Neural progenitor cell (in vitro differentiated cells): ENCODE results near the gene DZIP1L. TPM values are rescaled to one million over a fixed set of nuclear protein-coding genes. Genes with fewer than 3 reads are reported as not detected.

ENCODE experiments used
- DNase-seq: peaks from one replicate; pipeline ENCODE4 v3.0.0-alpha.2; 2016; ENCODE audit warnings: low spot score
- H2AFZ ChIP-seq: fragments of 200-600 bp; sonication (generic); replicated peaks from 2 replicates; pipeline ENCODE4 v1.6.1; 2016; ENCODE audit warnings: antibody characterized with exemption
- H3F3A ChIP-seq: fragments of 200-600 bp; sonication (generic); 2 replicates; pipeline ENCODE4 v1.6.1; 2016; ENCODE audit warnings: antibody characterized with exemption, low read depth
- H3K27ac ChIP-seq: fragments of 200-600 bp; sonication (generic); 2 replicates; pipeline ENCODE4 v1.5.1; 2016; ENCODE audit warnings: mild to moderate bottlenecking
- H3K27me3 ChIP-seq: fragments of 200-600 bp; sonication (generic); 2 replicates; pipeline ENCODE4 v1.6.1; 2016; ENCODE audit warnings: mild to moderate bottlenecking, moderate library complexity
- H3K36me3 ChIP-seq: fragments of 200-600 bp; sonication (generic); 2 replicates; pipeline ENCODE4 v1.5.1; 2016
- H3K4me1 ChIP-seq: fragments of 200-600 bp; sonication (generic); 2 replicates; pipeline ENCODE4 v1.6.1; 2016; ENCODE audit warnings: mixed run types
- H3K4me2 ChIP-seq: fragments of 200-600 bp; sonication (generic); 2 replicates; pipeline ENCODE4 v1.6.1; 2016
- H3K4me3 ChIP-seq: fragments of 200-600 bp; sonication (generic); 2 replicates; pipeline ENCODE4 v1.5.1; 2016
- H3K79me2 ChIP-seq: fragments of 200-600 bp; sonication (generic); 2 replicates; pipeline ENCODE4 v1.6.1; 2016; ENCODE audit warnings: low read depth
- H3K9ac ChIP-seq: fragments of 200-600 bp; sonication (generic); 2 replicates; pipeline ENCODE4 v1.6.1; 2016
- H3K9me3 ChIP-seq: fragments of 200-600 bp; sonication (generic); 2 replicates; pipeline ENCODE4 v1.5.1; 2016; ENCODE audit warnings: low read depth
- H4K20me1 ChIP-seq: fragments of 200-600 bp; sonication (generic); 2 replicates; pipeline ENCODE4 v1.6.1; 2016; ENCODE audit warnings: low read depth
- H3K27ac Mint-ChIP-seq: 3 replicates; pipeline ENCODE4 v1.8.0; 2021; ENCODE audit warnings: mixed read lengths
- H3K27me3 Mint-ChIP-seq: 2 replicates; pipeline ENCODE4 v1.8.0; 2022; ENCODE audit warnings: low read depth, mild to moderate bottlenecking, inconsistent platforms, moderate library complexity, mixed read lengths; ENCODE audit not compliant: insufficient read depth
- H3K36me3 Mint-ChIP-seq: 3 replicates; pipeline ENCODE4 v1.8.0; 2021; ENCODE audit warnings: mixed read lengths
- H3K4me1 Mint-ChIP-seq: 3 replicates; pipeline ENCODE4 v1.8.0; 2021; ENCODE audit warnings: mixed read lengths
- H3K4me3 Mint-ChIP-seq: 3 replicates; pipeline ENCODE4 v1.8.0; 2021; ENCODE audit warnings: mild to moderate bottlenecking, moderate library complexity, mixed read lengths
- H3K9me3 Mint-ChIP-seq: 3 replicates; pipeline ENCODE4 v1.8.0; 2020; ENCODE audit warnings: mixed read lengths
- CTCF ChIP-seq: fragments of 200-600 bp; sonication (generic); IDR thresholded peaks from 2 replicates; pipeline ENCODE4 v1.5.1; 2017; ENCODE audit warnings: antibody characterized with exemption, mild to moderate bottlenecking
- EZH2 ChIP-seq: fragments of 200-600 bp; sonication (generic); IDR thresholded peaks from 2 replicates; pipeline ENCODE4 v1.6.1; 2017; ENCODE audit warnings: antibody characterized with exemption, mild to moderate bottlenecking, moderate library complexity
- EZH2phosphoT487 ChIP-seq: fragments of 200-600 bp; sonication (generic); IDR thresholded peaks from 2 replicates; pipeline ENCODE4 v1.6.1; 2017; ENCODE audit warnings: antibody characterized with exemption
- total RNA-seq: library from RNA; depleted of rRNA; stranded (reverse); fragments of >200 nt; gene quantifications from 2 replicates; pipeline ENCODE4 v1.2.3, GENCODE V29; 2015; ENCODE audit warnings: low replicate concordance

The DZIP1L gene
- 10.4 and 38.4 TPM in 2 replicates for total RNA-seq

GRCh38 chr3:138114988-138115971 is at the start of gene DZIP1L:
Gene DZIP1L (minus strand): TSS chr3:138115608. CDS start chr3:138103971, 11,637 bp downstream.
- Histone ChIP-seq H2AFZ (peak within 1 kb of the TSS; percentile 81), H3K36me3 (no peaks in the 10 kb centered on the region), H3K4me1 (peaks cover 19% of the 10 kb centered on the region), H3K9ac (peak within 1 kb of the TSS; percentile 39), H3K27me3 (no peaks in the 10 kb centered on the region), H3K27ac (peak within 1 kb of the TSS; percentile 54), H3K9me3 (no peaks in the 10 kb centered on the region), H3K79me2 (peaks cover 40% of the 10 kb centered on the region), H4K20me1 (peaks cover 10% of the 10 kb centered on the region), H3K4me3 (peak within 1 kb of the TSS; percentile 73), H3K4me2 (peak within 1 kb of the TSS; percentile 90), H3F3A (peaks cover 16% of the 10 kb centered on the region)
- H3K4me3 Mint-ChIP-seq = peak within 1 kb of the TSS; percentile 97
- no peaks in the 10 kb centered on the region for H3K9me3 Mint-ChIP-seq
- H3K27me3 Mint-ChIP-seq = peaks cover 4% of the 10 kb centered on the region
- peaks cover 24% of the 10 kb centered on the region for H3K4me1 Mint-ChIP-seq
- peak; percentile 90 for DNase-seq
- peak within 1 kb of the TSS; percentile 99 for H3K27ac Mint-ChIP-seq
- peaks cover 4% of the 10 kb centered on the region for H3K36me3 Mint-ChIP-seq
- TF ChIP-seq CTCF (peak; percentile 62), EZH2phosphoT487 (no peak)

GRCh38 chr3:138165061-138165460 is 49.7 kb upstream of the DZIP1L start:
- Mint-ChIP-seq H3K36me3 (peaks cover 33% of the 10 kb centered on the region), H3K27me3 (no peaks in the 10 kb centered on the region), H3K9me3 (no peaks in the 10 kb centered on the region), H3K27ac (no peak overlapping the region), H3K4me1 (no peaks in the 10 kb centered on the region), H3K4me3 (no peak overlapping the region)
- no peaks in the 10 kb centered on the region for H3K9me3 ChIP-seq
- H3K36me3 ChIP-seq = peaks cover 8% of the 10 kb centered on the region
- H3K4me3 ChIP-seq = no peak overlapping the region
- no peaks in the 10 kb centered on the region for H4K20me1 ChIP-seq
- no peak for TF ChIP-seq CTCF
- TF ChIP-seq EZH2phosphoT487 = no peak
- H3K4me2 ChIP-seq = no peak overlapping the region
- no peak for DNase-seq
- H3K79me2 ChIP-seq = no peaks in the 10 kb centered on the region
- H3K4me1 ChIP-seq = no peaks in the 10 kb centered on the region
- no peak overlapping the region for H3K9ac ChIP-seq
- H3K27ac ChIP-seq = no peak overlapping the region
- H2AFZ ChIP-seq = no peak overlapping the region
- H3F3A ChIP-seq = peaks cover 8% of the 10 kb centered on the region
- H3K27me3 ChIP-seq = no peaks in the 10 kb centered on the region

- Histone ChIP-seq H3K4me3 (no peak overlapping the region), H4K20me1 (no peaks in the 10 kb centered on the region), H3K4me2 (no peak overlapping the region), H3K27ac (no peak overlapping the region), H3K27me3 (no peaks in the 10 kb centered on the region), H2AFZ (no peak overlapping the region), H3K9ac (no peak overlapping the region), H3F3A (peaks cover 8% of the 10 kb centered on the region), H3K79me2 (no peaks in the 10 kb centered on the region), H3K9me3 (no peaks in the 10 kb centered on the region), H3K4me1 (no peaks in the 10 kb centered on the region), H3K36me3 (peaks cover 8% of the 10 kb centered on the region)
- TF ChIP-seq EZH2phosphoT487 (no peak), EZH2 (no peak), CTCF (no peak)
- no peak overlapping the region for H3K4me3 Mint-ChIP-seq
- DNase-seq = no peak
- peaks cover 3% of the 10 kb centered on the region for H3K27me3 Mint-ChIP-seq
- H3K9me3 Mint-ChIP-seq = peaks cover 12% of the 10 kb centered on the region
- no peak overlapping the region for H3K27ac Mint-ChIP-seq
- H3K4me1 Mint-ChIP-seq = no peaks in the 10 kb centered on the region
- peaks cover 15% of the 10 kb centered on the region for H3K36me3 Mint-ChIP-seq
These were observed 42.3 kb upstream of the DZIP1L start for GRCh38 chr3:138157743-138158142.
